Smooth muscle cell (in vitro differentiated cells): ENCODE data around the gene MPHOSPH6. TPM values are rescaled to one million over a fixed set of nuclear protein-coding genes. Genes with fewer than 3 reads are reported as not detected.

Experiments
- DNase-seq: peaks from one replicate; lab custom pipeline; 2025; ENCODE audit not compliant: unreplicated experiment; lab: John Stamatoyannopoulos, UW
- H2AFZ ChIP-seq: fragments of 200-600 bp; sonication (generic); 2 replicates; pipeline ENCODE4 v1.6.0; 2016; ENCODE audit warnings: antibody characterized with exemption, low read depth, mild to moderate bottlenecking
- H3F3A ChIP-seq: fragments of 200-600 bp; sonication (generic); 2 replicates; pipeline ENCODE4 v1.6.0; 2017; ENCODE audit warnings: antibody characterized with exemption, low read depth
- H3K27ac ChIP-seq: fragments of 200-600 bp; sonication (generic); 2 replicates; pipeline ENCODE4 v1.5.1; 2016; ENCODE audit warnings: low read depth, mild to moderate bottlenecking
- H3K27me3 ChIP-seq: fragments of 200-600 bp; sonication (generic); 2 replicates; pipeline ENCODE4 v1.6.1; 2016; ENCODE audit warnings: low read depth, mild to moderate bottlenecking
- H3K36me3 ChIP-seq: fragments of 200-600 bp; sonication (generic); 2 replicates; pipeline ENCODE4 v1.5.1; 2016; ENCODE audit warnings: low read depth
- H3K4me1 ChIP-seq: fragments of 200-600 bp; sonication (generic); 2 replicates; pipeline ENCODE4 v1.5.1; 2016; ENCODE audit warnings: low read depth
- H3K4me2 ChIP-seq: fragments of 200-600 bp; sonication (generic); 2 replicates; pipeline ENCODE4 v1.6.0; 2016; ENCODE audit warnings: mild to moderate bottlenecking
- H3K4me3 ChIP-seq: fragments of 200-600 bp; sonication (generic); 2 replicates; pipeline ENCODE4 v1.5.1; 2016; ENCODE audit warnings: mild to moderate bottlenecking
- H3K79me2 ChIP-seq: fragments of 200-600 bp; sonication (generic); 2 replicates; pipeline ENCODE4 v1.6.0; 2016; ENCODE audit warnings: low read depth, mild to moderate bottlenecking
- H3K9ac ChIP-seq: fragments of 200-600 bp; sonication (generic); 2 replicates; pipeline ENCODE4 v1.6.0; 2016; ENCODE audit warnings: low read depth
- H3K9me3 ChIP-seq: fragments of 200-600 bp; sonication (generic); replicated peaks from 2 replicates; pipeline ENCODE4 v1.5.1; 2016; ENCODE audit warnings: low read depth
- H4K20me1 ChIP-seq: fragments of 200-600 bp; sonication (generic); 2 replicates; pipeline ENCODE4 v1.6.0; 2016; ENCODE audit warnings: low read depth
- CTCF ChIP-seq: fragments of 200-600 bp; sonication (generic); IDR thresholded peaks from 2 replicates; pipeline ENCODE4 v1.5.1; 2017; ENCODE audit warnings: borderline replicate concordance, mild to moderate bottlenecking, antibody characterized with exemption; ENCODE audit not compliant: insufficient read depth, poor library complexity, severe bottlenecking
- WGBS: methylation state at CpG from one replicate; pipeline ENCODE4 v1.1.7; 2016; ENCODE audit warnings: low lambda C conversion rate; 5-methylcytosine and 5-hydroxymethylcytosine counted together
- polyA plus RNA-seq: library from polyadenylated mRNA; unstranded; fragments of >200 nt; fragmentation: Nextera tagmentation; extraction: Ambion mirVana; gene quantifications from 2 replicates; pipeline ENCODE4 v1.2.1, GENCODE V29; 2016
- total RNA-seq: library from RNA; depleted of rRNA; stranded (reverse); fragments of >200 nt; gene quantifications from 2 replicates; pipeline ENCODE4 v1.2.3, GENCODE V29; 2014

MPHOSPH6 gene
- total and polyA plus RNA-seq, 2 experiments from 2014 or later, result 55.4 to 65.5 TPM

- Histone ChIP-seq H3K4me2 (no peak overlapping the region), H3K9ac (no peak overlapping the region), H3F3A (no peaks in the 10 kb centered on the region), H4K20me1 (no peaks in the 10 kb centered on the region), H3K27ac (no peak overlapping the region), H3K9me3 (no peaks in the 10 kb centered on the region), H2AFZ (no peak overlapping the region), H3K36me3 (no peaks in the 10 kb centered on the region), H3K79me2 (no peaks in the 10 kb centered on the region), H3K4me1 (no peaks in the 10 kb centered on the region), H3K27me3 (peaks cover 19% of the 10 kb centered on the region), H3K4me3 (no peak overlapping the region)
- no peak for DNase-seq
- WGBS, result 82% methylated on average over 1 of the region's 1 CpG
- TF ChIP-seq CTCF, result no peak
Measured at GRCh38 chr16:82187829-82188228, 17.8 kb upstream of the MPHOSPH6 start.

GRCh38 chr16:82185012-82185411, 15.0 kb upstream of the MPHOSPH6 start:
- Histone ChIP-seq H3K27me3 (peaks cover 14% of the 10 kb centered on the region), H3K79me2 (no peaks in the 10 kb centered on the region), H2AFZ (no peak overlapping the region), H3K4me2 (no peak overlapping the region), H3K4me3 (no peak overlapping the region), H3K9ac (no peak overlapping the region), H4K20me1 (no peaks in the 10 kb centered on the region), H3K36me3 (no peaks in the 10 kb centered on the region), H3K9me3 (no peaks in the 10 kb centered on the region), H3K27ac (no peak overlapping the region), H3F3A (no peaks in the 10 kb centered on the region), H3K4me1 (no peaks in the 10 kb centered on the region)
- TF ChIP-seq CTCF, result no peak
- DNase-seq, result no peak

- DNase-seq, result no peak
Measured at GRCh38 chr16:82184213-82184612, 14.2 kb upstream of the MPHOSPH6 start.

More at GRCh38 chr16:82184213-82184612, 14.2 kb upstream of the MPHOSPH6 start:
- no peaks in the 10 kb centered on the region for H3K36me3 ChIP-seq
- no peaks in the 10 kb centered on the region for H3K9me3 ChIP-seq
- TF ChIP-seq CTCF, result no peak
- peaks cover 9% of the 10 kb centered on the region for H3K27me3 ChIP-seq
- H3F3A ChIP-seq, result no peaks in the 10 kb centered on the region
- H3K4me2 ChIP-seq, result no peak overlapping the region
- H3K79me2 ChIP-seq, result no peaks in the 10 kb centered on the region
- no peak overlapping the region for H2AFZ ChIP-seq
- WGBS, result 87% methylated on average over 5 of the region's 5 CpGs
- no peak overlapping the region for H3K27ac ChIP-seq
- H3K9ac ChIP-seq, result no peak overlapping the region
- no peaks in the 10 kb centered on the region for H3K4me1 ChIP-seq
- H4K20me1 ChIP-seq, result no peaks in the 10 kb centered on the region
- no peak overlapping the region for H3K4me3 ChIP-seq
